OCI-LY1 (cell line): ENCODE data around the gene MTAP.

Experiments used
- H2AFZ ChIP-seq: fragments of 200-600 bp; sonication (generic), shearing (Covaris generic); 2 replicates; pipeline ENCODE4 v1.6.0; 2014; ENCODE audit warnings: antibody characterized with exemption, mild to moderate bottlenecking, low read length
- H3F3A ChIP-seq: fragments of 200-600 bp; sonication (generic), shearing (Covaris generic); 2 replicates; pipeline ENCODE4 v1.6.0; 2014; ENCODE audit warnings: mild to moderate bottlenecking, antibody characterized with exemption, low read length, moderate library complexity; ENCODE audit not compliant: insufficient read depth
- H3K27ac ChIP-seq: fragments of 200-600 bp; sonication (generic); 2 replicates; pipeline ENCODE4 v1.5.1; 2014; ENCODE audit warnings: low read length, mixed run types, mild to moderate bottlenecking, low read depth; ENCODE audit not compliant: poor library complexity, severe bottlenecking
- H3K27me3 ChIP-seq: fragments of 200-600 bp; sonication (generic); 2 replicates; pipeline ENCODE4 v1.6.0; 2014; ENCODE audit warnings: antibody characterized with exemption, mild to moderate bottlenecking, low read length, moderate library complexity; ENCODE audit not compliant: insufficient read depth
- H3K36me3 ChIP-seq: fragments of 200-600 bp; sonication (generic); 2 replicates; pipeline ENCODE4 v1.6.1; 2014; ENCODE audit warnings: mild to moderate bottlenecking, antibody characterized with exemption, low read length, moderate library complexity, mixed read lengths; ENCODE audit not compliant: insufficient read depth
- H3K4me1 ChIP-seq: fragments of 200-600 bp; sonication (generic); 2 replicates; pipeline ENCODE4 v1.5.1; 2014; ENCODE audit warnings: mild to moderate bottlenecking, low read length, moderate library complexity; ENCODE audit not compliant: insufficient read depth, severe bottlenecking
- H3K4me2 ChIP-seq: fragments of 200-600 bp; sonication (generic), shearing (Covaris generic); 2 replicates; pipeline ENCODE4 v1.6.1; 2014; ENCODE audit warnings: low read length
- H3K4me3 ChIP-seq: fragments of 200-600 bp; sonication (generic); 2 replicates; pipeline ENCODE4 v1.5.1; 2014; ENCODE audit warnings: low read length, low read depth, mild to moderate bottlenecking, mixed read lengths; ENCODE audit not compliant: poor library complexity, severe bottlenecking
- H3K79me2 ChIP-seq: fragments of 200-600 bp; shearing (Covaris generic); 2 replicates; pipeline ENCODE4 v1.6.1; 2016; ENCODE audit warnings: mixed run types, low read length, mixed read lengths; ENCODE audit not compliant: insufficient read depth
- H3K9ac ChIP-seq: fragments of 200-600 bp; sonication (generic), shearing (Covaris generic); 2 replicates; pipeline ENCODE4 v1.6.1; 2014; ENCODE audit warnings: mild to moderate bottlenecking, low read length, mixed read lengths
- H3K9me2 ChIP-seq: fragments of 200-600 bp; sonication (generic), shearing (Covaris generic); 2 replicates; pipeline ENCODE4 v1.6.1; 2014; ENCODE audit warnings: low read depth, mild to moderate bottlenecking, low read length, mixed read lengths
- H3K9me3 ChIP-seq: fragments of 200-600 bp; shearing (Covaris generic); 2 replicates; pipeline ENCODE4 v1.6.1; 2014; ENCODE audit warnings: low read length, mixed read lengths
- H4K20me1 ChIP-seq: fragments of 200-600 bp; sonication (generic), shearing (Covaris generic); 2 replicates; pipeline ENCODE4 v1.6.0; 2016; ENCODE audit warnings: mild to moderate bottlenecking, low read length; ENCODE audit not compliant: insufficient read depth
- CTCF ChIP-seq: fragments of 200-600 bp; sonication (generic), shearing (Covaris generic); IDR thresholded peaks from 2 replicates; pipeline ENCODE4 v1.5.1; 2017; ENCODE audit warnings: mild to moderate bottlenecking, antibody characterized with exemption, low read length, moderate library complexity, mixed read lengths
- EZH2 ChIP-seq: fragments of 200-600 bp; sonication (generic), shearing (Covaris generic); IDR thresholded peaks from 2 replicates; pipeline ENCODE4 v1.8.0; 2017; ENCODE audit warnings: borderline replicate concordance, mixed run types, mild to moderate bottlenecking, antibody characterized with exemption, low read length, moderate library complexity, mixed read lengths

MTAP gene

GRCh38 chr9:21782205-21782604 is 20.2 kb upstream of the MTAP start:
- H2AFZ ChIP-seq, result no peak overlapping the region
- no peak overlapping the region for H3K27ac ChIP-seq
- no peaks in the 10 kb centered on the region for H3K9me2 ChIP-seq
- H3F3A ChIP-seq, result no peaks in the 10 kb centered on the region
- TF ChIP-seq CTCF (no peak), EZH2 (no peak)
- no peaks in the 10 kb centered on the region for H3K9me3 ChIP-seq
- no peaks in the 10 kb centered on the region for H3K27me3 ChIP-seq
- H3K36me3 ChIP-seq, result no peaks in the 10 kb centered on the region
- H3K79me2 ChIP-seq, result no peaks in the 10 kb centered on the region
- H3K4me1 ChIP-seq, result no peaks in the 10 kb centered on the region
- H3K4me3 ChIP-seq, result no peak overlapping the region
- no peak overlapping the region for H3K9ac ChIP-seq
- no peaks in the 10 kb centered on the region for H4K20me1 ChIP-seq
- H3K4me2 ChIP-seq, result no peak overlapping the region

GRCh38 chr9:21788752-21789151 is 13.7 kb upstream of the MTAP start:
- Histone ChIP-seq H3K79me2 (no peaks in the 10 kb centered on the region), H3K27me3 (no peaks in the 10 kb centered on the region), H3K9me3 (no peaks in the 10 kb centered on the region), H3K4me3 (no peak overlapping the region), H3K4me1 (no peaks in the 10 kb centered on the region), H3K9me2 (no peaks in the 10 kb centered on the region), H3K4me2 (no peak overlapping the region), H3F3A (no peaks in the 10 kb centered on the region), H3K36me3 (no peaks in the 10 kb centered on the region), H4K20me1 (no peaks in the 10 kb centered on the region), H3K27ac (no peak overlapping the region), H3K9ac (no peak overlapping the region), H2AFZ (no peak overlapping the region)
- TF ChIP-seq EZH2 (no peak), CTCF (no peak)

GRCh38 chr9:21789541-21790037 is 12.8 kb upstream of the MTAP start:
- no peak for TF ChIP-seq EZH2
- TF ChIP-seq CTCF, result peak; percentile 96
- H3F3A ChIP-seq, result no peaks in the 10 kb centered on the region
- no peaks in the 10 kb centered on the region for H3K36me3 ChIP-seq
- no peaks in the 10 kb centered on the region for H3K27me3 ChIP-seq
- no peaks in the 10 kb centered on the region for H3K79me2 ChIP-seq
- no peak overlapping the region for H2AFZ ChIP-seq
- no peaks in the 10 kb centered on the region for H4K20me1 ChIP-seq
- H3K9ac ChIP-seq, result 0 out of 2 replicates have a peak overlapping the region, but pooled peaks have one; percentile 30
- no peaks in the 10 kb centered on the region for H3K9me3 ChIP-seq
- H3K4me3 ChIP-seq, result peak overlapping the region; percentile 42
- no peaks in the 10 kb centered on the region for H3K4me1 ChIP-seq
- H3K27ac ChIP-seq, result no peak overlapping the region
- H3K4me2 ChIP-seq, result peak overlapping the region; percentile 69
- no peaks in the 10 kb centered on the region for H3K9me2 ChIP-seq
